Calu3 (cell line): ENCODE data around the gene SMTNL1. TPM values are rescaled to one million over a fixed set of nuclear protein-coding genes. Genes with fewer than 3 reads are reported as not detected.
A peak's percentile ranks its signal among the peaks of the same experiment; 100 is the strongest.

Source experiments
- BruUV-seq: library from RNA; stranded (reverse); fragments of 400-500 nt; replicated peaks from 2 replicates; lab custom pipeline; 2021; lab: Mats Ljungman, UMichigan
- CTCF ChIA-PET: fragments of 300-600 bp; sonication (Branson Sonifier 250); formaldehyde crosslinking; loops from one replicate; lab custom pipeline; 2022; ENCODE audit warnings: antibody characterized with exemption; lab: Charles Lee
- DNase-seq: peaks from one replicate; pipeline ENCODE4 v3.0.0; 2022
- H3K27ac Mint-ChIP-seq: one replicate; pipeline ENCODE4 v1.8.0; 2022; ENCODE audit warnings: mixed read lengths; ENCODE audit not compliant: unreplicated experiment
- H3K27me3 Mint-ChIP-seq: one replicate; pipeline ENCODE4 v1.8.0; 2022; ENCODE audit warnings: mixed read lengths; ENCODE audit not compliant: unreplicated experiment
- H3K36me3 Mint-ChIP-seq: one replicate; pipeline ENCODE4 v1.8.0; 2022; ENCODE audit warnings: mild to moderate bottlenecking, moderate library complexity, mixed read lengths; ENCODE audit not compliant: insufficient read depth, unreplicated experiment
- H3K4me1 Mint-ChIP-seq: one replicate; pipeline ENCODE4 v1.8.0; 2022; ENCODE audit warnings: mild to moderate bottlenecking, low read depth, mixed read lengths; ENCODE audit not compliant: unreplicated experiment
- H3K4me3 Mint-ChIP-seq: one replicate; pipeline ENCODE4 v1.8.0; 2022; ENCODE audit warnings: mild to moderate bottlenecking, low read depth, moderate library complexity, mixed read lengths; ENCODE audit not compliant: unreplicated experiment
- H3K9me3 Mint-ChIP-seq: one replicate; pipeline ENCODE4 v1.8.0; 2022; ENCODE audit warnings: low read depth, mixed read lengths; ENCODE audit not compliant: unreplicated experiment
- intact Hi-C: fragments of 100-400 bp; cut with micrococcal nuclease; formaldehyde crosslinking; loops from one replicate; pipeline ENCODE4 v1.10.0; 2022; ENCODE audit not compliant: unreplicated experiment
- total RNA-seq: library from RNA; stranded (reverse); gene quantifications from 2 replicates; pipeline ENCODE4 v1.2.3, GENCODE V29; 2022
- TF ChIP-seq, protein P1 (sequence below): fragments of 200-600 bp; IDR thresholded peaks from one replicate; pipeline ENCODE4 v1.8.0; 2022; ENCODE audit warnings: antibody characterized with exemption; ENCODE audit not compliant: unreplicated experiment

The SMTNL1 gene
- total RNA-seq, 1 experiment from 2014 or later: not detected

DNA sequence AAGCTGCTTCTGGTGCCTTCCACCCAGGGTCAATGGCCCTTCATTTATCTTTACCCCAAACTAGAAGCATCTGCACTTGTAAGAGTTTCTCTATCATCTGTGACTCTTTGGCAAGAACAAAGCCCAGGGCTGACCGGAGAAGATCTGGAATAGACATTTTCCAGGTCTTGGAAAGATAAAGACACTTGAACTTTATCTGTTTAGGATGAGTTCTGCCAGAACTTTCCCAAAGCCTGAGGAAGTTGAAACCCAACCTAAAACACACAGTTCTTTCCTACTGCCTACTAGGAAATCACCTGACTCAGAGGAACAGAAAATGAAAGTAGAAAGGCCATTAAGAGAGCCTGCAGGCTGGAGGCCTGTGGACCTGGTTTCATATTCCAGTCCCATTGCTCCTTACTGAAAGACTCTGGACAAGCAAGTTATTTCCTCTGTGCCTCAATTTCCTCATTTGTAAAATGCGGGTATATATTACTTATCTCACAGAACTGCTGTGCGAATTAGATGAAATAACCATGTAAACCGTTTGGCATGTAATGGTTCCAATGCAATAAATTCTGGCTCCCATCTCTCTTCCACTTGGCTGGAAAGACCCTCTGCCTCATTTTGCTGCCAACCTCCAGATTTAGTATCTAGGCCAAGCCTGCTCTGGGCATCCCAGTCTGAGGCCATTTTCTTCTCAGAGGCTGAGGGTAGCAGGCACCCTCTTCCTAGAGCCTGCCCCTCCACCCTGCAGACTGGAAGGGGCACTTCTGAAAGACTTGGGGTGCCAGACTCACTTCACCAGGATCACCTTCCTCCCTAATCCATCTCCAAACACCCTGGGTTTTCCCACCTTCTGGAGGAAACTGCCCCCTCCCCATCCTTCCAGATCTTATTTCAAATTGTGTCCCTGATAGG, 28.9 kb downstream of the SMTNL1 start:
- CTCF ChIA-PET: interaction anchor here (1.0 to 2.5 kb wide), 2 partner anchors 23 to 78 kb away, joined by 3 to 21 read pairs; no protein-coding TSS in a partner anchor
- H3K27ac Mint-ChIP-seq: no peak overlapping the region
- no peaks in the 10 kb centered on the region for H3K9me3 Mint-ChIP-seq
- H3K36me3 Mint-ChIP-seq: peaks cover 16% of the 10 kb centered on the region
- H3K4me3 Mint-ChIP-seq: peak overlapping the region; percentile 98
- intact Hi-C loops: no loop called here
- TF ChIP-seq, protein P1, sequence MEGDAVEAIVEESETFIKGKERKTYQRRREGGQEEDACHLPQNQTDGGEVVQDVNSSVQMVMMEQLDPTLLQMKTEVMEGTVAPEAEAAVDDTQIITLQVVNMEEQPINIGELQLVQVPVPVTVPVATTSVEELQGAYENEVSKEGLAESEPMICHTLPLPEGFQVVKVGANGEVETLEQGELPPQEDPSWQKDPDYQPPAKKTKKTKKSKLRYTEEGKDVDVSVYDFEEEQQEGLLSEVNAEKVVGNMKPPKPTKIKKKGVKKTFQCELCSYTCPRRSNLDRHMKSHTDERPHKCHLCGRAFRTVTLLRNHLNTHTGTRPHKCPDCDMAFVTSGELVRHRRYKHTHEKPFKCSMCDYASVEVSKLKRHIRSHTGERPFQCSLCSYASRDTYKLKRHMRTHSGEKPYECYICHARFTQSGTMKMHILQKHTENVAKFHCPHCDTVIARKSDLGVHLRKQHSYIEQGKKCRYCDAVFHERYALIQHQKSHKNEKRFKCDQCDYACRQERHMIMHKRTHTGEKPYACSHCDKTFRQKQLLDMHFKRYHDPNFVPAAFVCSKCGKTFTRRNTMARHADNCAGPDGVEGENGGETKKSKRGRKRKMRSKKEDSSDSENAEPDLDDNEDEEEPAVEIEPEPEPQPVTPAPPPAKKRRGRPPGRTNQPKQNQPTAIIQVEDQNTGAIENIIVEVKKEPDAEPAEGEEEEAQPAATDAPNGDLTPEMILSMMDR: no peak
- BruUV-seq: TSS peak; percentile 78
- DNase-seq: peak; percentile 23
- peaks cover 25% of the 10 kb centered on the region for H3K4me1 Mint-ChIP-seq
- no peaks in the 10 kb centered on the region for H3K27me3 Mint-ChIP-seq

- TF ChIP-seq, protein P1: no peak
- Mint-ChIP-seq H3K9me3 (no peaks in the 10 kb centered on the region), H3K4me3 (peak overlapping the region; percentile 98), H3K4me1 (peaks cover 25% of the 10 kb centered on the region), H3K27ac (no peak overlapping the region), H3K27me3 (no peaks in the 10 kb centered on the region), H3K36me3 (peaks cover 16% of the 10 kb centered on the region)
- CTCF ChIA-PET: interaction anchor here (0.6 to 2.5 kb wide), 7 partner anchors 36 to 221 kb away, joined by 3 to 62 read pairs (median 6); partner anchors contain the start of gene TIMM10
- no peak for DNase-seq
- BruUV-seq: TSS peak; percentile 65
- intact Hi-C loops: no loop called here
Observed at GRCh38 chr11:57566905-57567514, 29.6 kb downstream of the SMTNL1 start.

DNA sequence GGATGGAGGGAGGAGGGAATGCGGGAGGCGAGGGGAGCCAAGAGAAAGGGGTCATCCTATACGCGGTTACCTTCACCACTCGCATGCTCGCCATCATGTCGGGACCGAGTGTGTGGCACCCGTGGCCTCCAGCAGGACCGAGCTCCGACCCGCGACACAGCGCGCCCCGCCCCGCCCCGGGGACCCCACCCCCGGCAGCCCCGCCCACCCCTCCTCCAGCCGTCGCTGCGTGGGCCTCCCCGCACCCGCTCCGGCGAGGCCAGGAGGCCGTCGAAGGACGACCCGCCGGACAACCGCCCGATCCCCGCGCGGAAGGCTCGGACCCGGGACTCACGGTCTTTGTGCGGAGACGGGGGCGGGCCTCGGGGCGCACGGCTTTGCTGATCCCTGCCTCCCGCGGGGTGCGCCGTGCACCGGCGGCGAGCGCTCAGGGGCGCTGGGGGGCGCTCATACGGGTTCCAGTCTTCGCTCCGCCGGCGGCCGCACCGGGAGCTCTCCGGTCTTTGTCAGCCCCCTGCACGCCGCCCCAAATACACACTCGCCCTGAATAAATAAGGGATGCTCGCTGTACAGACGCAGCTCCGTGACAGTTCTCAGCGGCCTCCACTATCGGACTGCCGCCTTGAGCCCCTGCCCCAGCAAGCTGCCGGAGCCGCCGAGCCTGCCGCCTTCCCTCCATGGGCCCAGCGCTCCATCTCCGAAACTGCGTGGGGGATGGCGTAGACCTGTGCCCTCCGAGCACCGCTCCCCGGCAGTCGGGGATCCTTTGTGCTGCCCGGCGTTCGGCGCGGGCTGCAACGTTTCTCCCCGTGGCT, 30.3 kb downstream of the SMTNL1 start, which contains the start of gene UBE2L6:
Gene UBE2L6, minus strand, starts transcription at position 158 of the 815 bp plus-strand sequence. Its CDS starts 61 bp downstream, at position 97.
- no TSS peak for BruUV-seq
- H3K27ac Mint-ChIP-seq: no peak within 1 kb of the TSS
- intact Hi-C loops: loop anchor here (1.0 kb wide), 1 partner anchor 74 kb away; no protein-coding TSS in a partner anchor

More for the DNA sequence above, 30.3 kb downstream of the SMTNL1 start, which contains the start of gene UBE2L6:
- Mint-ChIP-seq H3K27me3 (no peaks in the 10 kb centered on the region), H3K4me3 (peak within 1 kb of the TSS; percentile 98), H3K9me3 (no peaks in the 10 kb centered on the region), H3K4me1 (peaks cover 25% of the 10 kb centered on the region), H3K36me3 (peaks cover 16% of the 10 kb centered on the region)
- TF ChIP-seq, protein P1: peak; percentile 85
- DNase-seq: peak; percentile 63
- CTCF ChIA-PET: interaction anchor here (0.5 to 2.5 kb wide), 10 partner anchors 31 to 500 kb away, joined by 3 to 62 read pairs (median 4); partner anchors contain the start of gene TIMM10
